ENCODE results near the gene GBP6.
"Not testable (repeated sequence)": the region's sequence is repeated elsewhere in the genome, so short reads cannot be mapped to it uniquely, and the experiment has no call there.

Gene GBP6

DNA sequence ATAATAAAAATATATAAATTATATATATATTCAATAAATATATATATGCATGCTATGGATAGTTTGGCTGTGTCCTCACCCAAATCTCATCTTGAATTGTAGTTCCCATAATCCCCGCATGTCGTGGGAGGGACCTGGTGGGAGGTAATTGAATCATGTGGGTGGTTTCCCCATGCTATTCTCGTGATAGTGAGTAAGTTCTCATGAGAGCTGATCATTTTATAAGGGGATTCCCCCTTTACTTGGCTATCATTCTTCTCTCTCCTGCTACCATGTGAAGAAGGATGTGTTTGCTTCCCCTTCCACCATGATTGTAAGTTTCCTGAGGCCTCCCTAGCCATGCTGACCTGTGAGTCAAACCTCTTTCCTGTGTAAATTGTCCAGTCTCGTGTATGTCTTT, 10.0 kb downstream of the GBP6 start:
- DNase-seq (ENCODE audit: low read depth): not testable (repeated sequence)

DNA sequence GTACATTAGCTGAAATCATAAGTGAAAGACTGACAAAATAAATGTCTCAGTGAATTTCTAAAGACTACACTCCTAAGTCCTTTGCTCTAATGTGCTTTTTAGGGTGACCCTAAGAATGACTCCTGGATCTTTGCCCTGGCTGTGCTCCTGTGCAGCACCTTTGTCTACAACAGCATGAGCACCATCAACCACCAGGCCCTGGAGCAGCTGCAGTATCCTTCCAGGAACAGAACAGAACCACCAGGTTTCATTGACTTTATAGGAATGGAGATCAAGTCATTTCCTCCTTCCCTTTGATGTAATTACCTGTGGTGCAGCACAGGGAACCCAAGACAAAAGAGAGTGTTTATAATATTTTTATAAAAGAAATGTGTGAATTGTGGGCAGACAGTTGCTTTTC, 14.1 kb downstream of the GBP6 start:
- no peak for DNase-seq (ENCODE audit: low read depth)

DNA sequence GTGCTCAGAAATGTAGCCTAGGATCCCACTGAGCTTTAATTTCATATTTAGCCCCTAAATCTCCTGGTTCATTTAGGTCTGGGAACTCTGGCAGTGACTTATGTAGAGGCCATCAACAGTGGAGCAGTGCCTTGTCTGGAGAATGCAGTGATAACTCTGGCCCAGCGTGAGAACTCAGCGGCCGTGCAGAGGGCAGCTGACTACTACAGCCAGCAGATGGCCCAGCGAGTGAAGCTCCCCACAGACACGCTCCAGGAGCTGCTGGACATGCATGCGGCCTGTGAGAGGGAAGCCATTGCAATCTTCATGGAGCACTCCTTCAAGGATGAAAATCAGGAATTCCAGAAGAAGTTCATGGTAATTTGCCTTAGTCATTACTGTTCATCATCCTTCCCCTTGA, 17.8 kb downstream of the GBP6 start:
- no peak for DNase-seq (ENCODE audit: low read depth)

DNA sequence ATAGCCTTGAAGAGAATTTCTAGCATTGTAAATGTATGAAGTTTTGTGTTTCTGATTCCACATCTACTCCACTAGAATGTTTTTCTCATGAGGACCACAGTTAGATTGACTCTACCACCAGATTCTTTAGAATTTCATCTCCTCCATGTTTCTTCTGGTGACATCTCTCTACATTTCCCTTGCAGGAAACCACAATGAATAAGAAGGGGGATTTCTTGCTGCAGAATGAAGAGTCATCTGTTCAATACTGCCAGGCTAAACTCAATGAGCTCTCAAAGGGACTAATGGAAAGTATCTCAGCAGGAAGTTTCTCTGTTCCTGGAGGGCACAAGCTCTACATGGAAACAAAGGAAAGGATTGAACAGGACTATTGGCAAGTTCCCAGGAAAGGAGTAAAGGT, 18.6 kb downstream of the GBP6 start:
- DNase-seq (ENCODE audit: low read depth): no peak

DNA sequence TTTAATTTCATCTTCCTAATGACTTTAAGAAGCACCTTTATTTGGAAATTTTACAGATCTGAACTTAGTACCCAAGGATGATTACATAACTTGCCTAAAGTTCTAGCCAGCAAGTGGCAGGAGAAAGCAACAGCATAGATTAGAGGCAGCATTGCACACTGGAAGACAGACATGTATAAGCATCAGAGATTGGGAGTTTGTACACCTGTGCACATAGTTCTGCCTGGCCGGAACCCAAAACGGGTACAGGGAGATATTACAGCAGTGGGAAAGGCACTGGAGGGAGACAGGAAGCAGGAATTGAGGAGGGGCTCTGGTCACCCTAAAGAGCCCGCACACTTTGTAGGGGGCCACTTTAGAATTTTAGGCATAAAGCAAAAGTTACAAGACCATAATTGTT, 19.3 kb downstream of the GBP6 start:
- no peak for DNase-seq (ENCODE audit: low read depth)

DNA sequence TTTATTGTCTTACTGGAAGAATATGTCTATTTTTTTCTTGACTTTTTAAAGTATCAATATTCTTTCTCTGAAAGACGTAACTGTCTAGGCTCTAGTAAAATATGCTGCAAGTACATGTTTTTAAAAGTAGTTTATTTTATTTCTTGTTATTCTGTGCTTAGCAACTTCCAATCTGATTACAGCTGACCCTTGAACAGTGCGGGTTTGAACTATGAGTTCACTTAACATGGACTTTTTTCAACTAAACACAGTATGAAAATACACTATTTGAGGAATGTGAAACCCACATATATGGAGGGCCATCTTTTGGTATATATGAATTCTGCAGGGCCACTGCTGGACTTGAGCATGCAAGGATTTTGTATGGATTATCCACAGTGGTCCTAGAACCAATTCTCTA, 26.8 kb downstream of the GBP6 start:
- no peak for DNase-seq (ENCODE audit: low read depth)

DNA sequence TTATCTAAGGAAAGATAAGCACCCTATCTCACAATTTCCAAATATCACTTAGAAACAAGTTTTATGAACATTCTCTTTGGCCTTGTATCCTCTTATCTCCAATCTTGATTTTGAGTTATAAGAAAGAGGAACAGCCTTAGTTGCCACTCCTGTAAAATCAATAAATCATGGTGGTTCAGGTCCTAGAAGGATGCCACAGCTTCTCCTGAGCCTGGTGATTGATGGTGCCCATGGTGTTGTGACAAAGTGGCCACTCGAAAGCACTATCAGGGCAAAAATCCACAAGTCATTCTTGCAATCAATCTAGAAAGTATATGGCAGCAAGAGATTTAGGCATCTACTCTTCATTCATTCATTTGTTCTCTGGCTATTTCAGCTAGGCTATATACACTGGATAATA, 27.8 kb downstream of the GBP6 start:
- no peak for DNase-seq (ENCODE audit: low read depth)

DNA sequence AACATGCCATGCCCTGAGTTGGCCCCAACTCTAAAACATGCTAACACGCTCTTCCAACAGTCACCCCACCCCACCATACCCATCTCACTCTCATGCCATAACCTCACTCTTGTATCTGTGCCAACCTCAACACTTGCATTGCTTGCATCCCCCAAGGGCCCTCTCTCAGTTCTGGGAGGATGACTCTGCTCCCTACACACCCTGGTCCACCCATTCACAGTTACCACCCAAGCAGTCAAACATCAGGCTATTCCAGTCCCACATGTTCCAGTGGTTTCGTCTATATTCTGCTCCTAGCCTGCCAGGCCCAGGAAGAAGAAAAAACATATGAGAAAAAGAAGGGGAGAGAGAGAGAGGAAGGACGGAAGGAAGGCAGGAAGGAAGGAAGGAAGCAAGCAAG, 31.0 kb downstream of the GBP6 start:
- no peak for DNase-seq (ENCODE audit: low read depth)

DNA sequence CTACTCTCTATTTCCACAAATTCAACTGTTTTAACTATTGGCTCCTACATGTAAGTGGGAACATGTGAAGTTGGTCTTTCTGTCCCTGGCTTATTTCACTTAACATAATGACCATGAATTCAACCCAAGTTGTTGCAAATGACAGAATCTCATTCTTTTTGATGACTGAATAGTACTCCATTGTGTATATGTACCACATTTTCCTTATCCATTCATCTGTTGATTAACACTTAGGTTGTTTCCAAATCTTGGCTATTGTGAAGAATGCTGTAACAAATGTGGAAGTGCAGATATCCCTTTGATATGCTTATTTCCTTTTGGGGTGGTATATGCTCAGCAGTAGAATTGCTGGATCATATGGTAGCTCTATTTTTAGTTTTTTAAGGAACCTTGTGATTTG, 33.0 kb downstream of the GBP6 start:
- DNase-seq (ENCODE audit: low read depth): no peak

DNA sequence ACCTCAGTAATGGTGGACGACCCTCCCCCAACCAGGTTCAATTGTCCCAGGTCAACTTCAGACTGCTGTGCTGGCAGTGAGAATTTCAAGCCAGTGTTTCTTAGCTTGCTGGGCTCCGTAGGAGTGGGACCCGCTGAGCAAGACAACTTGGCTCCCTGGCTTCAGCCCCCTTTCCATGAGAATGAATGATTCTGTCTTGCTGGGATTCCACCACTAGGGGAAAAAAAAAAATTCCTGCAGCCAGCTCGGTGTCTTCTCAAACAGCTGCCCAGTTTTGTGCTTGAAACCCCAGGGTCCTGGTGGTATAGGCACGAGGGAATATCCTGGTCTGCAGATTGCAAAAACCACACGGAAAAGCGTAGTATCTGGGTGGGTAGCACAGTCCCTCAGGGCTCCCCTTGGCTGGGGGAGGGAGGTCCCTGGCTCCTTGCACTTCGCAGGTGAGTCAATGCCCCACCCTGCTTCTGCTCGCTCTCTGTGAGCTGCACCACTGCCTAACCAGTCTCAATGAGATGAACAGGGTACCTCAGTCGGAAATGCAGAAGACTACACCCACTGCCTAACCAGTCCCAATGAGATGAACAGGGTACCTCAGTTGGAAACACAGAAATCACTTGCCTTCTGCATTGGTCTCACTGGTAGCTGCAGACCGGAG, 41.5 kb downstream of the GBP6 start:
- DNase-seq (ENCODE audit: low read depth): no peak

DNA sequence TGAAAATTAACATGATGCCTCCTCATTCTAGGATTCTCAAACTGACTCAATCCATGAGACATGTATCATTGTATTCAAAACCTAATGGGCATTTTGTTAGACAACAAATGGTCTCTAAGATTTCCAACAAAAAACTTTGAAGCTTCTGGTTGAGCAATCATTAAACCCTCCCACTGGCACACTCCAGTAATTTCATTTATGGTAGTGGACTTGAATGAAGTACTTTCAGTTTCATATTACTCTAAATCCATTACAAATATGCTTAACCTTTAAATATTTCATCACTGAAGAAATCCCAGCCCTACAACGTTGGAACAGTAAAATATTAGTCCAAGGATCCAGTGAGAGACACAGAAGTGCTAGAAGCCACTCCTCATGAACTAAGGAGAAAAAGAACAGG, 43.5 kb downstream of the GBP6 start:
- DNase-seq (ENCODE audit: low read depth): no peak

DNA sequence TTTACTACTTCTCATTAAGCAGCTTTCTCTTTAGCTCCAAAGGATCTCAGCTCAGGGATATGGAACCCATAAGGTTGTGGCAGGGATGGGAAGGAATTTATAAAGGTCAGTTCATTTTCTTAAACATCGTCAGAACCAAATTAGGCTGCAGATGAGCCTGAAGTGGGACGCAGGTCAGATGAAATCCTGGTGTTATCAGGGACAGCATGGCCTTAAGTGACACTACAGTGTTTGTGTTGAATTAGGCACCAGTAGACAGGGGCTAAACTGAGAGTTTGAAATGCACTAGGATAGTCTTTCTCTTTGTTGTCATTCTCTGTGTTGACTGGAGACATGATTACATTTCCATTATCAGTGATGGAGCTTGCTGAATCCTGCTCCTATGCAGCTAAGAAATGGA, 43.9 kb downstream of the GBP6 start:
- not testable (repeated sequence) for DNase-seq (ENCODE audit: low read depth)

DNA sequence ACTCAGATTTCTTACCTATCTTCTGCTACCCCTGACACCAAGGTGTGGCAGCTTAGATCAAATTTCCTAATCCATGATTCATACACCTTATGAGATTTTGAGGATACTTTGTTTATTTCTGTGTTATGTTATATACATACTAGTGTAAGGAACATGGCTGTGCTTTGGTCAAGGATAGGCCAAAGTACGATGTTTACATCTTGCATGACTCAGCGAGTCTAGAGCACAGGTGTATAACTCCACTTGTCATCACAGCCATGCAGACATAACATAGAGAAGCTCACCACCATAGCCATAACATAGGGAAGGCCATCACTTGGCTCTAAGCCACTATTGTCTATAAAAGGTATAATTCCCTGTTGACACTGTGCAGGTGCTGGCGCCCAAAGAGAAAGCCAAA, 61.2 kb downstream of the GBP6 start:
- no peak for DNase-seq (ENCODE audit: low read depth)

DNA sequence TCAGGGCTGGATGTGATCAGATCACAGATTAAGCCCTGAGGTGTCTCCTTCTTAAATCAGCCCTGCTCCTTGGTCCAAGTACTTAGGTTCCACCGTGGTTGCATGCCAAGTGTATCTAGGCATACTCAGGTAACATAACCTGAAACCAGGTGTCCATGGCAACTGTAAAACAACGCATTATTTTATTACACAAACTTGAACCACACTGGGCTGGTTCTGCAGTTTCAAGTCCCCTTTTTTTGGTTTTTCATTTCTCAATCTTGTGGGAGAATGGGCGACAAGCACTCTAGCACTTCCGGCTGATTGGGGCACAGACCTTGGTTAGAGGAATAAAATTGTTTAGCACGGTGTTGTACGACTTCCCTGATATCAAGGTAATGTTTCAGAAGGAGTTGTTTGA, 65.2 kb downstream of the GBP6 start:
- DNase-seq (ENCODE audit: low read depth): no peak

DNA sequence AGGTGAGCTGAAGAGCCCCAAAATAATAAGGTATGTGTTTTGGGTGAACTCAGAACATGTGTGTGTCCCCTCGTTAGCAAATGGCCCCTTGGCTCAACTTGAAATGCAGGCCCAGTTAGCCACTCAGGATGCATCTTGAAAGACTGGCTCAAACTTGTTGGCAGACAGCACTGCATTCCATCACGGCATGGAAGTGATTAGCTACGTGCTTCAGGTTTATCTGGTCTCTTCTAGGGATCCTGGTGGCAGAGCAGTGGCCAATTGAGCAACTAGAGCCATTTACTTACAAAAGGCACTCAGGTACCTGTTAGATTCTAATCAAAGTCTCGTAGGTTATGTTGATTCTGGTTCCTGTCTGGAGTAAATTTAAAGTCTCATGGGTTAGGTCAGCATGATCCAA, 65.8 kb downstream of the GBP6 start:
- DNase-seq (ENCODE audit: low read depth): not testable (repeated sequence)

DNA sequence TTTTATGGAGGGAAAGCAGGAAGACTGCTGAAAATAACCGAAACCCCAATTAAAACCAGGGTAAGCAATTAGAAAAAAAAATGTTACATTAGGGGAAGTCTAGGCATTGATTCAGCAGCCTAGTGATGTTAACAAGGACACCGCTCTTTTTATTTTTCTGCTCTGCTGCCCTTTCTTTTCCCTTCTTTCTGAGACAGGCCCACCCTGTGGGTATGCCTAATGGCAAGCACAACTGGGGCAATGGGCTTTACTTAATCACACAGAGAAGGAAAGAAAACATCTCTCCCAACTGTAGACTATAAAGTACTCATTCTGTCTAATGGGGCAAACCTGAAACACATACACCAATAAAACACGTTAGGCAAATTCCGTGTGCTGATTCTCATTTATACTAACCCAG, 69.6 kb downstream of the GBP6 start:
- DNase-seq (ENCODE audit: low read depth): no peak

DNA sequence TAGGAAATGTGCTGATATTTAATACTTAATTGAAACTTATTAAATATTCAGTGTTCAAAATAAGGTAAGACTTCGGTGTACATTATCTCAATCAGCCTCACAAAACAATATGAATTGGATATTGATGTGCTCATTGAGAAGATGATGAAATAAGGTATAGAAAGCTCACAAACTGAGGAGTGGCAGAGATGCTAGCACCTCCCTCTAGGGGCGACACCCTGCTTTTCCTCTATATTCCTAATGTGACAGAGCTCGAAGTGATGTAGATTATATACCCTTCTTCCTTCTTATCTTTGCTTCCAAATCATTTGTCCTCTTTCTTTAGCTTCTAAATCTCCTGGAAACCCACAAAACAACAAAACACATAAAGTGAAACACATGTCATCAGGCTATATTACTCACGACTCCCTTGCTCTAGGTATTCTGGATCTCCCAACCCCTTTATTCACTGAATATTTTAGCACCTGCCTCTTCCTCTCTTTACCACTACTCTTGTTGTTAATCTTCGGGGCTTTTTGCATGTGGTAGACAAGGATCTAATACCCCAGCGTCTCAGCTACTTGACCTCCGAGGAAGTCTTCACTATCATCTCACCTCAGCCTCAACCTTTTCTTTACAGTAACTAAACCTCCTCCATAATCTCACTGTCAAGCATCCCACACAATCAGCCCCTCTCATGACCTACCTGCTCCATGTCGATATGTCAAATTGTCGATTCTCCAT, 70.4 kb downstream of the GBP6 start:
- DNase-seq (ENCODE audit: low read depth): not testable (repeated sequence)
